Testis (tissue), 2 donors: Measurements from ENCODE around the gene PSMA7.

Experiments
- CTCF ChIP-seq, 3 experiments: fragments of 450-650 bp in 2 of 3; fragments of 200-600 bp in 1 of 3; sonication (generic) in 1 of 3; IDR thresholded peaks; one replicate each; pipeline ENCODE4 v1.5.1; 2016 to 2019; ENCODE audit warnings: antibody characterized with exemption in 3 of 3, mild to moderate bottlenecking in 2 of 3, moderate library complexity in 1 of 3
- POLR2A ChIP-seq: fragments of 450-650 bp; IDR thresholded peaks from one replicate; pipeline ENCODE4 v1.6.1; 2017; ENCODE audit warnings: antibody characterized with exemption, mild to moderate bottlenecking, moderate library complexity

GRCh38 chr20:62142252-62143080 is 728 bp downstream of the PSMA7 start:
- TF ChIP-seq CTCF (IDR thresholded peaks at IDR 0.05) (no peak), POLR2A (no peak)
